Natural killer cell (primary cell): Measurements from ENCODE around the gene ATP1B1. TPM values are rescaled to one million over a fixed set of nuclear protein-coding genes. Genes with fewer than 3 reads are reported as not detected.

Experiments used
- ATAC-seq, 3 donors: fragments of 150-1000 bp in 2 of 3; fragments of 200-7000 bp in 1 of 3; cut with Tn5 transposase; 1 replicate in 1 of 3; 2 replicates in 2 of 3; pipeline ENCODE4 v1.10.0; 2021; ENCODE audit warnings: mild to moderate bottlenecking in 2 of 3, moderate library complexity in 2 of 3
- DNase-seq, 2 donors: peaks; one replicate each; pipeline versions ENCODE4 v3.0.0 to v3.0.0-alpha.2; 2013 to 2021; ENCODE audit warnings: mixed read lengths in 1 of 2
- H3K27ac ChIP-seq: one replicate; pipeline ENCODE4 v1.5.1; 2013; ENCODE audit warnings: mild to moderate bottlenecking, low read length
- H3K27me3 ChIP-seq: one replicate; pipeline ENCODE4 v1.6.1; 2013; ENCODE audit warnings: low read length; ENCODE audit not compliant: control insufficient read depth, insufficient read depth
- H3K36me3 ChIP-seq: one replicate; pipeline ENCODE4 v1.6.1; 2013; ENCODE audit warnings: low read length; ENCODE audit not compliant: control insufficient read depth, insufficient read depth
- H3K4me1 ChIP-seq: one replicate; pipeline ENCODE4 v1.6.1; 2013; ENCODE audit warnings: low read length; ENCODE audit not compliant: control insufficient read depth, insufficient read depth
- H3K4me3 ChIP-seq: one replicate; pipeline ENCODE4 v1.5.1; 2013; ENCODE audit warnings: low read length
- H3K9me3 ChIP-seq: one replicate; pipeline ENCODE4 v1.6.1; 2013; ENCODE audit warnings: low read length; ENCODE audit not compliant: control insufficient read depth, insufficient read depth
- H3K27ac Mint-ChIP-seq, 2 donors: one replicate each; pipeline ENCODE4 v1.8.0; 2022; ENCODE audit warnings: mild to moderate bottlenecking in 2 of 2, mixed read lengths in 2 of 2, moderate library complexity in 1 of 2
- H3K27me3 Mint-ChIP-seq, 2 donors: one replicate each; pipeline ENCODE4 v1.8.0; 2022; ENCODE audit warnings: low read depth in 2 of 2, mixed read lengths in 2 of 2
- H3K36me3 Mint-ChIP-seq: one replicate; pipeline ENCODE4 v1.8.0; 2022; ENCODE audit warnings: mixed read lengths
- H3K4me1 Mint-ChIP-seq, 2 donors: one replicate each; pipeline ENCODE4 v1.8.0; 2022; ENCODE audit warnings: mixed read lengths in 2 of 2
- H3K4me3 Mint-ChIP-seq: one replicate; pipeline ENCODE4 v1.8.0; 2022; ENCODE audit warnings: mild to moderate bottlenecking, moderate library complexity, mixed read lengths
- H3K9me3 Mint-ChIP-seq, 2 donors: one replicate each; pipeline ENCODE4 v1.8.0; 2022; ENCODE audit warnings: mixed read lengths in 2 of 2
- CTCF ChIP-seq: fragments of 200-600 bp; IDR thresholded peaks from one replicate; pipeline ENCODE4 v1.8.0; 2022; ENCODE audit warnings: antibody characterized with exemption
- WGBS: methylation state at CpG from one replicate; pipeline ENCODE4 v1.1.7; 2013; ENCODE audit warnings: missing lambda C conversion rate; ENCODE audit not compliant: insufficient coverage; 5-methylcytosine and 5-hydroxymethylcytosine counted together
- intact Hi-C: fragments of 100-400 bp; cut with micrococcal nuclease; formaldehyde crosslinking; loops from one replicate; pipeline ENCODE4 v1.14.2; 2022
- total RNA-seq, 4 donors: library from RNA; stranded (reverse); fragments of 120-200 nt in 1 of 4; gene quantifications; one replicate each; pipeline versions ENCODE4 v1.2.3 to v1.2.4, GENCODE V29; 2013 to 2022

The ATP1B1 gene
- total RNA-seq, 3 donors from 2014 or later (not counting 1 experiment from before 2014, with no cell fraction given) = 3.4 to 10.4 (median 4.9) TPM

GRCh38 chr1:169081503-169082123 is 24.9 kb upstream of the ATP1B1 start:
- Mint-ChIP-seq H3K27ac (no peak overlapping the region), H3K9me3 (no peaks in the 10 kb centered on the region)

GRCh38 chr1:169085911-169086310 is 20.6 kb upstream of the ATP1B1 start:
- no peaks in the 10 kb centered on the region for H3K27me3 ChIP-seq
- Mint-ChIP-seq H3K36me3 (no peaks in the 10 kb centered on the region), H3K27ac (no peak overlapping the region), H3K27me3 (no peaks in the 10 kb centered on the region), H3K4me1 (peaks cover 8 to 15% of the 10 kb centered on the region in 2 donors), H3K9me3 (no peaks in the 10 kb centered on the region), H3K4me3 (no peak overlapping the region)
- intact Hi-C loops = no loop called here
- no peak overlapping the region for H3K27ac ChIP-seq
- H3K4me1 ChIP-seq = no peaks in the 10 kb centered on the region
- H3K9me3 ChIP-seq = no peaks in the 10 kb centered on the region
- TF ChIP-seq CTCF = no peak
- H3K4me3 ChIP-seq = no peak overlapping the region
- 48% methylated on average over 2 of the region's 2 CpGs for WGBS
- H3K36me3 ChIP-seq = no peaks in the 10 kb centered on the region
- DNase-seq (no peak), ATAC-seq (no peak)

More at GRCh38 chr1:169081503-169082123, 24.9 kb upstream of the ATP1B1 start:
- Histone ChIP-seq H3K27ac (no peak overlapping the region), H3K9me3 (no peaks in the 10 kb centered on the region), H3K36me3 (no peaks in the 10 kb centered on the region), H3K4me3 (no peak overlapping the region), H3K27me3 (no peaks in the 10 kb centered on the region), H3K4me1 (no peaks in the 10 kb centered on the region)
- no peaks in the 10 kb centered on the region for H3K36me3 Mint-ChIP-seq
- H3K4me1 Mint-ChIP-seq = peaks cover 0 to under 1% of the 10 kb centered on the region in 2 donors
- H3K27me3 Mint-ChIP-seq = no peaks in the 10 kb centered on the region
- intact Hi-C loops = no loop called here
- H3K4me3 Mint-ChIP-seq = no peak overlapping the region
- no peak for ATAC-seq
- no peak for TF ChIP-seq CTCF
- WGBS = 92% methylated on average over 5 of the region's 5 CpGs
- DNase-seq = no peak

GRCh38 chr1:169086603-169087455 is 19.7 kb upstream of the ATP1B1 start:
- ATAC-seq (peak in 2 of 3 donors; percentile 34 to 38), DNase-seq (peak in 1 of 2 donors; percentile 26)
- H3K4me1 ChIP-seq = no peaks in the 10 kb centered on the region
- TF ChIP-seq CTCF = no peak
- no peaks in the 10 kb centered on the region for H3K9me3 ChIP-seq
- 98% methylated on average over 3 of the region's 3 CpGs for WGBS
- H3K4me3 ChIP-seq = no peak overlapping the region
- Mint-ChIP-seq H3K9me3 (no peaks in the 10 kb centered on the region), H3K4me1 (peaks cover 8 to 15% of the 10 kb centered on the region in 2 donors), H3K4me3 (no peak overlapping the region), H3K27ac (peak overlapping the region in 1 of 2 donors; percentile 73), H3K36me3 (no peaks in the 10 kb centered on the region), H3K27me3 (no peaks in the 10 kb centered on the region)
- H3K27ac ChIP-seq = no peak overlapping the region
- no peaks in the 10 kb centered on the region for H3K36me3 ChIP-seq
- intact Hi-C loops = no loop called here
- no peaks in the 10 kb centered on the region for H3K27me3 ChIP-seq
